ENCODE results near the gene PSMD8. TPM values are rescaled to one million over a fixed set of nuclear protein-coding genes. Genes with fewer than 3 reads are reported as not detected.

Gene PSMD8
- total RNA-seq, 4 donors from 2014 or later, result 819 to 1,400 (median 1,309) TPM

DNA sequence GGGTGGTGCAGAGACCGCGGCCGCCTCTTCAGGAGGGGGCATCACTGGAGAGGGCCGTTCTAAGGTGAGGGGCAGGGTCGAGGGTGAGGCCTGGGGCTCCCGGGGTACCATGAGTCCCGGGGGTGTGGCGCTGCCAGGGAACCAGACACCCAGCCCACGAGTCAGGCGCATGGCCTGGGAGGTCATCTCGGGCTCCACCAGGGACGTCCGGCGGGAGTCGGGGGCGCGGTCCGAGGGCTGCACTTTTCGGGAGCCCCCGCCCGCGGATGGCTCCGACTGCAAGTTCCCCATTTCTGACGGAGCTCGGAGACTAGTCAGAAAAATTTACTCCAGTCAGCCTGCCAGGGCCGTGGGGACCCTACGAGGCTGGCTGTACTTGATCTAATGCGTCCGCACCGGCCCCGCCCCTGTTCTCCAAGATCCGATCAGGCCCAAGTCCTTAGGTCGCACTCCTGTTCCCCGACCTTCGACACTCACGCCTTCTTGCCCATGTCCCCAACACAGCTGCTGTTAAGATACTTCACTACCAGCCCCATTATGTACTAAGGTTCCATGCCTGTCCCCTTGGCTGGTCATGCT, 12.7 kb downstream of the PSMD8 start:
- DNase-seq (peak; percentile 39 to 72), ATAC-seq (peak; percentile 25 to 39)
- intact Hi-C loops (cut with DNase I; ENCODE audit: low total_unique reads), result loop anchor here (10.0 kb wide), 1 partner anchor 328 kb away; no protein-coding TSS in a partner anchor
- peak overlapping the region; percentile 33 to 63 (median 55) for H3K4me3 ChIP-seq
- peaks cover 14 to 32% of the 10 kb centered on the region in 2 donors for H3K36me3 ChIP-seq
- H3K9me3 ChIP-seq, result no peaks in the 10 kb centered on the region
- H3K27me3 ChIP-seq, result peaks cover 0 to 12% (median 5%) of the 10 kb centered on the region in 3 donors
- peak overlapping the region; percentile 43 to 78 (median 71) for H3K27ac ChIP-seq
- in situ Hi-C loops (cut with MboI; ENCODE audit: low sequenced_read_pairs in 4 of 4), result loop anchor here in 1 of 4 donors (25.0 kb wide), 1 partner anchor 450 kb away; the partner anchor contains the start of genes ECH1 and HNRNPL
- peaks cover 6 to 22% of the 10 kb centered on the region in 2 donors for H3K4me1 ChIP-seq
- TF ChIP-seq, protein P1, sequence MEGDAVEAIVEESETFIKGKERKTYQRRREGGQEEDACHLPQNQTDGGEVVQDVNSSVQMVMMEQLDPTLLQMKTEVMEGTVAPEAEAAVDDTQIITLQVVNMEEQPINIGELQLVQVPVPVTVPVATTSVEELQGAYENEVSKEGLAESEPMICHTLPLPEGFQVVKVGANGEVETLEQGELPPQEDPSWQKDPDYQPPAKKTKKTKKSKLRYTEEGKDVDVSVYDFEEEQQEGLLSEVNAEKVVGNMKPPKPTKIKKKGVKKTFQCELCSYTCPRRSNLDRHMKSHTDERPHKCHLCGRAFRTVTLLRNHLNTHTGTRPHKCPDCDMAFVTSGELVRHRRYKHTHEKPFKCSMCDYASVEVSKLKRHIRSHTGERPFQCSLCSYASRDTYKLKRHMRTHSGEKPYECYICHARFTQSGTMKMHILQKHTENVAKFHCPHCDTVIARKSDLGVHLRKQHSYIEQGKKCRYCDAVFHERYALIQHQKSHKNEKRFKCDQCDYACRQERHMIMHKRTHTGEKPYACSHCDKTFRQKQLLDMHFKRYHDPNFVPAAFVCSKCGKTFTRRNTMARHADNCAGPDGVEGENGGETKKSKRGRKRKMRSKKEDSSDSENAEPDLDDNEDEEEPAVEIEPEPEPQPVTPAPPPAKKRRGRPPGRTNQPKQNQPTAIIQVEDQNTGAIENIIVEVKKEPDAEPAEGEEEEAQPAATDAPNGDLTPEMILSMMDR (IDR thresholded peaks at IDR 0.05 in 4 of 5, conservative IDR thresholded peaks at IDR 0.05 in 1 of 5), result no peak
- peak in 1 of 2 donors; percentile 18 for TF ChIP-seq POLR2A (IDR thresholded peaks at IDR 0.05)

DNA sequence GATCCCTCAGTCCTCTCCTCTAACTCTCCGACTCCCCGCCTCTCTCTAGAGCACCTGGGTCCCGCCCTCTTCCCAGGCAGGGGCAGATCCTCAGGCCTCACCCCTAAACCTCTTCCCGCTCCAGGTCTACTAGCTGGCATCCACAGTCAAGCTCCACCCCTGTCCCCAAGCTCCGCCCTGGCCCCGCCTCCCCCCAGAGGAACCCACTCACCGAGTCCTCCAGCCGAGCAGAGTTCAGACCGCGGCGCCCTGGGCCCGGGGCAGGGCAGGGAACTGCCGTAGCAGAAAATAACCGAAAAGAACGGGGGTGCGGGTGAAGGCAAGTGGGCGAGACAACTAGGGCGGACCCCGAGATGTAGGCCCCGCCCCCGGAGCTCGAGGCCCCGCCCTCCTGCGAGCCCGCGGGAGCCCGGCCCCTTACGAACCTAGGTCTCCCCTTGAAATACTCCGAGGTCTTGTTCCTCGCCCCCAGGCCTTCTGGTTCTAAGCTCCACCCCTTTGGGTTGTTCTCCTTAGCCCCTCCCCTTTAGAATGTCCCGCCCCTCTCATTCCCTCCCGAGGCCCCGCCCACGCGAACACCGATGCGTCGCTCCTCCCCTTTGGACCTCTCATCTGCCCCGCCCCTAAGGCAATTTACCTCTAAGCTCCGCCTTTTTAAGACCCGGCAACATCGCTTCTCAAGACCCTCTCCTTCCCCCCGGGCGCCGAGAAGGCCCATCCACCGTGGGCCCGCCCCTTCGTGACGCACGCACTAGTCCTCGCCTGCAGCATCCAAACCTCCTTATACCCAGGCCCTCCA, 13.4 kb downstream of the PSMD8 start, which contains the start of gene GGN:
GGN (minus strand) TSS at position 485 of the 799 bp plus-strand sequence. CDS start 773 bp downstream, outside the sequence.
- H3K27me3 ChIP-seq, result peaks cover 0 to 12% (median 5%) of the 10 kb centered on the region in 3 donors
- peak within 1 kb of the TSS; percentile 33 to 63 (median 55) for H3K4me3 ChIP-seq
- DNase-seq (peak; percentile 67 to 77), ATAC-seq (peak; percentile 61 to 62)
- no peaks in the 10 kb centered on the region for H3K9me3 ChIP-seq
- peaks cover 6 to 22% of the 10 kb centered on the region in 2 donors for H3K4me1 ChIP-seq
- intact Hi-C loops (cut with DNase I; ENCODE audit: low total_unique reads) (loop anchor here (10.0 kb wide), 1 partner anchor 327 kb away; no protein-coding TSS in a partner anchor), in situ Hi-C loops (cut with MboI; ENCODE audit: low sequenced_read_pairs in 4 of 4) (loop anchor here in 1 of 4 donors (25.0 kb wide), 1 partner anchor 450 kb away; the partner anchor contains the start of genes ECH1 and HNRNPL)
- TF ChIP-seq, protein P1 (IDR thresholded peaks at IDR 0.05 in 4 of 5, conservative IDR thresholded peaks at IDR 0.05 in 1 of 5), result no peak
- TF ChIP-seq POLR2A (IDR thresholded peaks at IDR 0.05), result peak in 1 of 2 donors; percentile 26
- peaks cover 10 to 25% of the 10 kb centered on the region in 2 donors for H3K36me3 ChIP-seq
- peak within 1 kb of the TSS; percentile 43 to 78 (median 71) for H3K27ac ChIP-seq

DNA sequence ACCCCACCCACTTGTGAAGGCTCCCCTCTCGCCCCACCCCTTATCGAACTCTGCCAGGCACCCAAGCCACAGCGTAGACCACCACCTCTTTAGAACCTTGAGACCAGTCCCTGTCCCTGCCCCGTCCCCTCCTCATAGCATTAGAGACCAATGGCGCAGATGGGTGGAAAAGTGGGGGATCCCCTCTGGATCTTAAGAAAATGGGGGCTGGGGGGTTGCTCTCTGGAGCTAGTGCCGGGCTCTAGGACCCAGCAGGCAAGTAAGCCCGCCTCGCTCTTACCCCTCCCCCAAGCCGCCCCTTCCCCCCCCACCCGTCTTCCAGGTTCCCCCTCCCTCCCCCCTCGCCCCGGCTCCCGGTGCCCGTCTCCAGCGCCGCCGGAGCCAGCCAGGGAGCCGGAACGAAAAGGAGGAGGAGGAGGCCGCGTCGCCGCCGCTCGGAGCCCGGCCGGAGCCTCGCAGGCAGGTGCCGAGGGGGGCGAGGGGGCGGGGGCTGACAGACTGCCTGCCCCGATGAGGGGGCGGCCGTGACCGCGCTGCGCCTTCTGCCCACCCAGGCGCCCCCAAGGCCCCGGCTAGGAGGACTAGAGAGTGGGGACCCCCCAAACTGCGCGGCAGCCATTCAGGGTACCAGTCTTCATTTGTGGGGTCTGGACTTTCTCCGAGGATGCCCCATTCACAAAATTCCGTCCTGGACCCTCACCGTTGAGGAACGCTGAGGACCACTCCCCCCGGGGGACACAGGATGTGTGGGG, 14.2 kb downstream of the PSMD8 start, which contains the start of gene SPRED3:
SPRED3 (plus strand) TSS at position 349 of the 752 bp plus-strand sequence. CDS start 1,606 bp downstream, outside the sequence.
- in situ Hi-C loops (cut with MboI; ENCODE audit: low sequenced_read_pairs in 4 of 4), result loop anchor here in 1 of 4 donors (25.0 kb wide), 1 partner anchor 449 kb away; the partner anchor contains the start of genes ECH1 and HNRNPL
- ATAC-seq, result peak in 1 of 2 donors; percentile 4

More for the DNA sequence above, 14.2 kb downstream of the PSMD8 start, which contains the start of gene SPRED3:
- peak within 1 kb of the TSS; percentile 43 to 78 (median 71) for H3K27ac ChIP-seq
- TF ChIP-seq POLR2A (IDR thresholded peaks at IDR 0.05), result no peak
- TF ChIP-seq, protein P1 (IDR thresholded peaks at IDR 0.05 in 4 of 5, conservative IDR thresholded peaks at IDR 0.05 in 1 of 5), result no peak
- H3K27me3 ChIP-seq, result peaks cover 0 to 12% (median 5%) of the 10 kb centered on the region in 3 donors
- no peaks in the 10 kb centered on the region for H3K9me3 ChIP-seq
- peaks cover 2 to 18% of the 10 kb centered on the region in 2 donors for H3K36me3 ChIP-seq
- intact Hi-C loops (cut with DNase I; ENCODE audit: low total_unique reads), result loop anchor here (10.0 kb wide), 1 partner anchor 326 kb away; no protein-coding TSS in a partner anchor
- no peak for DNase-seq
- H3K4me1 ChIP-seq, result peaks cover 6 to 22% of the 10 kb centered on the region in 2 donors
- H3K4me3 ChIP-seq, result peak within 1 kb of the TSS; percentile 33 to 63 (median 55)
